GM19193 (cell line): ENCODE measurements around the gene SLC30A9.

Experiments
- POLR2A ChIP-seq: IDR thresholded peaks from 4 replicates; pipeline ENCODE4 v1.6.1; 2011; ENCODE audit not compliant: insufficient read depth, insufficient read length; ENCODE audit errors: extremely low read depth

The SLC30A9 gene

DNA sequence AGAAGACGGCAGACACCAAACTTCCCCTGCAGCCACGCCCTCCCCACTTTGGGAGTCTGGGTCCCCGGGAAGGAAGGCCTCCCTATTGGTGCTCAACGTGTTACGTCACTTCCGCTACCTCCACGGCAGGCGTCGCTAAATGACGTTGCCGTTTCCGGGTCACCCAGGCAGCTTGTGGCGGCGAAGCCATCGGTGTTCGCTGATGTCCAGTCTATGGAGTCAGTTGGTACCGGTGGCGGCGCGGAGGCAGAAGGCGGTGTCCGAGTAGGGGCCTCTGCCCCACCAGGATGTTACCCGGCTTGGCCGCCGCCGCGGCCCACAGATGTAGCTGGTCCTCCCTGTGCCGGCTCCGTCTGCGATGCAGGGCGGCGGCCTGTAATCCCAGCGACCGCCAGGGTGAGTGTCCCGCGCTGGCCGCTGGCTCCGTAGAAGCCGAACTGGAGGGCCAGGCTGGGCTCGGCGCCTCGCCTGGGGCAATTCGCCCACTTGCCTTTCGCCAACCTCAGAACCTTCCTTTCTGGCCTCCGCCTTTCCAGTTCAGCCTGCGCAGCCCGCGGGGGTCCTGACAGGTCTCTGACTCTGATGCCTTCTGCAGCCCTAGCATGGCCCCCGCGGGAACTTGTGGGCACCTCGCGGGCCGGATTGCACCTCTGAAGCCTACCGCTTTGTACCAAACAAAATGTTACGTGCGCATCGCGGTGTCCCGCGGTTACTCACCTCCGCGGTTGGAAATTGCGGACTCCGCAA, at the start of gene SLC30A9:
Gene SLC30A9 (plus strand): TSS at position 166 of the 747 bp plus-strand sequence. CDS start 122 bp downstream, at position 288.
- peak; percentile 92 for TF ChIP-seq POLR2A

DNA sequence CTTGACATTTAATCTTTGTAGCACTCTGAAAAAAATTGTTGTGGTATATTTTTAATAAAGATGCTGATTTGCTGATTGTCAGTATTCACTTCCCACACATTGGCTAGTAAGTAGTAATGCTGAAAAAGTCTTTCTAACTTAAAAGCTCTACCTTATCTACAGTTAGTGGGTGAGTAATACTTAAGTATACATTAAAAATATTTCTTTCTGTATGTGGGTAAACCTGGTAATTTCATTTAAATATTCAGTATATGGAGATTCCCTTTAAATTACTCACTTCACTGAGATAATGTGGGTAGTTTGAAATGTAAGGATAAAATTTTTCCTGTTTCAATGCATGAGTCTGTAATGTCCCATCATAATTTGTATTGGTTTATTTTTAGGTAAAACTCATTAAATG, 49.5 kb upstream of the SLC30A9 start:
- TF ChIP-seq POLR2A = no peak

DNA sequence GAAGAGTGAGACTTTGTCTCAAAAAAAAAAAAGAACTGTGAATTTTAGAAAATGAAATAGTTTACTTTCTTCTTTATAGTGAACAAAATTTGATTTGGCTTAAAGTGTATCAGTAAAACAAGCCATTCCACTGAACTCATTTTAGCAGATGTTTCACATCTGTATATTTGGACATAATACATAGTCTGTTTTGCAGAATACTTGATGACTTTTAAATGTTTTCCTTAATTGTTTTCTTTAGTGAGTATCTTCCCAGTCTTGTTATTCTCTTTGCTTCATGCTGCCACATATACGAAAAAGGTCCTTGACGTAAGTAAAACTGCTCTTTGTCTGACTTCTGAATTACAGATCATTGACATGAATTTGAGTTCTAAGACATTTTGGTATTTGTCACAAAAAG, 46.8 kb upstream of the SLC30A9 start:
- TF ChIP-seq POLR2A = no peak

DNA sequence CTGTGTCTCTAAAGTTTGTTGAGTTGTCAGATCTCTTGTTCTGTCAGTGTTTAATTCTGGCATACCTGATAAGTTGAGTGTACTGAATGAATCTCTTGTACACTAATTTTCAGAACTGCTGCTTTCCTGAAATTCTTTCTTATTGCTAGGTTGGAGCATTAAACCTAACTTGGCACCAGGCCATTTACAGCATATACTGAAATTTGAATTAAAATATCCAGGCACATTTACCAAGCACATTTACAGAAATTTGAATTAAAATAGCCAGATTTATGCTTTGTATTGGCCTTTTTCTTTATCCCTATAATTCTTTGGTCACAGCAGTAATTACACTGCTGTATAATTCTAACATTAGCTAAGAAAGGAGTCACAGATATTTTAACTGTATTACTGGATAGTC, 46.2 kb upstream of the SLC30A9 start:
- TF ChIP-seq POLR2A = no peak

DNA sequence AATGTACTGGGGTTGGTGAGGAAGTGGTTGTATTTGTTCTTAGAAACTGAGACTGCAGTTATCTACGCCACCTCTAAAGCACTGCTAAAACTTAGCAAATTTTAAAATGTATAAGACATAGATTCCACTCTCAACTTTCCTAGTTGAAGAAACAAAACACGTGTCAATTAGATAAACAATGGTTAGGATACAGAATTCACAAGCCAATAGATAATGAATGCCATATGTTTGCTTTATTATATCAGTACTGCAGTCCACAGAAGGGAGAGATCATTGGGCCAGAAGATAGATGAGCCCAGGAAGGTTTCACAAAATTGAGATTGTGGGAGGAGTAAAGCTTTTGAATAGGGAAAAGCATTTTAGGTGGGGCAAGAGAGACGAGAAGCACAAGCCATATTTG, 40.8 kb upstream of the SLC30A9 start:
- TF ChIP-seq POLR2A = no peak

DNA sequence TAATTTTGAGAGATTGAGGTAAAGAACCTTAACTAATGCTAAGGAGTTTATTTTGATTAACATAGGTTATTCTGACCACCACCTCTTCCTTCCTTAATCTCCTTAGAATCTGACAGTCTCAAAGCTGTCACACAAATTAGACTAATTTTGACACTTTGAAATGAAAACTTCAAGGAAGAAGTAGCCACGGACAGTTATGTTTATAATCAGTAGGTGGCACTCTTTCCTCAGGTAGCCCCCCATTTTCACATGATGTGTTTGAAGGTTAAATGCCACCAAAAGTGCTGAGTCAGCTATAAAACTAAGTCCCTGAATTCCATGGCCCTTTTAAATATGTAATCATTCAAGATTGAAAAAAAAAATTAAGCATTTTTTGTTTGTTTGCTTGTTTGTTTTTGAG, 32.7 kb upstream of the SLC30A9 start:
- no peak for TF ChIP-seq POLR2A

DNA sequence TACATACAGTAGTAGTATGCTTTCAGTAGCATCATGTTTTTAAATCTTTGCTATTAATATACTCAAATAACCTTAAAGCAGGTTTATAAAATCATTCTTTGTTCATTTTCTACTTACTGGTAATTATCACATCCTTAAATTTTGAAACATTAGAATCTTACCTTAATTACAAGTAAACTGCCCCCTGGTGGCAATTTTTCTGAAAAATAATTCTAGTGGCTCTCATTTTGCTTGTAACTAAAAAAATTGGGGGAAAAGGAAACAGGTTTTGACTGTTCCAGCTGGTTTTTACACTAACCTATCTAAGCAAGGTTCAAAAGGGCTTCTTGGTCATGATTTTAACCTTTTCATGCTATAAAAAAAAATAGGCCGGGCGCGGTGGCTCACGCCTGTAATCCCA, 27.2 kb upstream of the SLC30A9 start:
- no peak for TF ChIP-seq POLR2A

DNA sequence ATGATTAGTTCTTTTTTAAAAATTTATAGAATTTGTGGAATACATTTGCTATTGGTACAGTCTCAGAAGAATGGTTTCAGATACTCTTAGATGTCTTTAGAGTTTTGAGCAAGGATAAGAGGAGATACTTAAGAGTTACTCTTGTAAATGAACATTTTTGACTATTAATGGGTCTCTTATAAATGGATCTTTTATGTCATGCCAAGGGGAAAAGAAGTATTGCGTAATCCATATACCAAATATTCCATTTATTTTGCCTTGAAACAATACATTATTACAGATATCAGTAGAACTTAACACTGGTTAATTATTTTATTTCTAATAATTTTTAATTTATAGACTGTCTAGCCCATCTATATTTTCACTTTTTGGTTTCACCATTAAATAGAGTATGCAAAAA, 25.9 kb upstream of the SLC30A9 start:
- no peak for TF ChIP-seq POLR2A

DNA sequence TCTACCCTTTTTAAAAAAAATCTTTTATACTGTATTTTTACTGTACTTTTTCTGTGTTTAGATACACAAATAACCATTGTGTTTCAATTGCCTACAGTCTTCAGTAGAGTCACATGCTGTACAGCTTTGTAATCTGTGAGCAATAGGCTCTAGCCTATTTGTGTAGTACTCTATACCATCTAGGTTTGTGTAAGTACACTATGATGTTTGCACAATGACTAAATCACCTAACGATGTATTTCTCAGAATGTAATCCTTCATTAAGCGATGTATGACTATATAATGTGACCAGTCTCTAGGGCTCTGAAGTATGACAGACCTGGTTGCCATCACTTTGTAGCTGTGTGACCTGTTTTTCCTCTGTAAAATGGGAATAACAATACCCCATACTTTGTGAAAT, 22.9 kb upstream of the SLC30A9 start:
- TF ChIP-seq POLR2A = no peak

DNA sequence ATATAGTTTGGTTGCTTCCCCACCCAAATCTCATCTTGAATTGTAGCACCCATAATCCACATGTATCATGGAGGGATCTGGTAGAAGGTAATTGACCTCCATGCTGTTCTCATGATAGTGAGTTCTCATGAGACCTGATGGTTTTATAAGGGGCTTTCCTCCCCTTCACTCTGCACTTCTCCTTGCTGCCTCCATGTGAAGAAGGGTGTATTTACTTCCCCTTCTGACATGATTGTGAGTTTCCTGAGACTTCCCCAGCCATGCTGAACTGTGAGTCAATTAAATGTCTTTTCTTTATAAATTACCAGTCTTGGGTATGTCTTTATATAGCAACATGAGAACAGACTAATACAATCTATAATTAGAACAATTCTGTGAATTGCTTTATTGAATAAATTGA, 20.7 kb upstream of the SLC30A9 start:
- no peak for TF ChIP-seq POLR2A

DNA sequence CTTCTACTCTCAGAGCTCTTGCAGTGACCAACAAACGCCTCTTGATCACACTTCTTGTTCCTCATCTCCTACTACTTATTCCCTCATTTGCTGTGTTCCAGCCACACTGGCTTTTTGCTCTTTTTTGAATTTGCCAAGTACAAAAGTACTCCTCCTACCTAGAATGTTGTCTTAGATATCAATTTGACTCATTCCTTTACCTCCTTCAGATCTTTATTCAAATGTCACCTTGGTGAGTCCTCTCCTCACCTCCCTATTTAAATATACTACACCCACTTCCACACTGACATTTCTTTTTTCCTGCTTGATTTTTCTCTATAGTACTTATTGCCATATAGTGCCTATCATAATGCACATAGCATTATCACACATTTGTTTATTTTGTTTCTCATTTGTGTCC, 15.0 kb upstream of the SLC30A9 start:
- TF ChIP-seq POLR2A = no peak

DNA sequence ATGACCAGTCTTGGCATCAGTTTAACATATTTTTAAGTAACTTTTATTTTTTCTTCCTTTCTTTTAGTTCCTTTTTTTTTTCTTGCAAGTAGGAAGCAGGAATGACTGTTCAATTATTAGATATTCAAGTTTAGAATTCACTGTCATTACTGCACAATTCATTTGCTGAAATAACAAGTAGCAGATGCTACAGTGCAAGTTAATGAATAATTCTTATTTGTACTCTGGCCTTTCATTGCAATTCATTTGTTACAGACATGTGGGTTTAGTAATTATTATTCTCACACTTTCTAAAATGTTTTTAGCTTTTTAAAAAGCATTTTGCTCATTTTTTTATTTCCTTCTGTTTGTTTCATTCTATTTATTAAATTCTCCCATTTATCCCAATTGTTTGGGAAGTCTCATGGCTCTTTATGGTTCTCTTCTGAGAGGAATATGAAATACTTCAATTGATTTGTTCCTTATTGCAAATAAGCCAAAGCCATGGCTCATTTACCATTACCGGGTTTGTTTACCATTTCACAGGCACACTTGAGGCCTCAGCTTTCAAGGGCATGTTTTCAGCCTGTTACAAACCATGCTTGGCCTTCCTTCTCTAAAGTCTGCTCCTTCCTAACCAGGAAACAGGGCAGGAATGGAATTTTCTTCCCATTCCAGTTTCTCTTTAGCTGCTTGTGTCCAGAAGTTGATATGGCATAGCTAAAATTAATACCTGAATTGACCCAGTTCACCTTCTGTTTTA, 13.4 kb upstream of the SLC30A9 start:
- TF ChIP-seq POLR2A = no peak

DNA sequence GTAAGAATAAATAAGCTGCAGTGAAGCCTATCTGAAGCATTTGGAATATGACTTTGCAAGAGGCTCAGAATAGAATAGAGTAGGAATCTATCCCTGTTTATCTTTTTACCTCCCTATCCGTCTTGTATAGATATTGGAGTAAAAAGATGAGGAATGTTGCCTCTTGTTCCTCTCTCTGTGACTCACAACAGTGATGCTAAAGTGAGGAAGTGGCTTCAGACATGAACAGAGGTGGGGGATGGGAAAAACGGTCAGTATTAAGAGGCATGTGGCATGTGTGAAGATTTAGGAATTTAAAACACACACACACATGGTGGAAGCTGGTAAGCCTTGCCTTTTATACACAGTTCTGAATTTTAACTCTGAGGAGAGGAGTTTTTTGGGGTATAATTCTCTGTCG, 12.6 kb upstream of the SLC30A9 start:
- no peak for TF ChIP-seq POLR2A

DNA sequence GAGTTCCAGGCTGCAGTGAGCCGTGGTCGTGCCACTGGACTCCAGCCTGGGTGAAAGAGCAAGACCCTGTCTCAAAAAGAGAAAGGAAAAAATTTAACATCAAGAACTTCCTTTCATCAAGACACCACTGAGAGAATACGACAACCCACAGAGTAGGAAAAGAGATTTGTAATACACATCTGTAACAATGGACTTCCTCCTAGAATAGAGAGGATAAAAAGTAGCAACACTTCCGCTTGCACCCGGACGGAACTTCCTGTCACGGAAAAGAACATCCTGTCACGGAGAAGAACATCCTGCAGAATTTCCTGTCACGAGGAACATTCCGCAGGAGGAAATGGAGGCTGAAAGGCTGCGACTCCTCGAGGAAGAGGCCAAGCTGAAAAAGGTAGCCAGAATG, 8.9 kb upstream of the SLC30A9 start, which contains the start of gene DCAF4L1:
Gene DCAF4L1 (plus strand): TSS at position 301 of the 400 bp plus-strand sequence. CDS start 37 bp downstream, at position 338.
- TF ChIP-seq POLR2A = no peak

DNA sequence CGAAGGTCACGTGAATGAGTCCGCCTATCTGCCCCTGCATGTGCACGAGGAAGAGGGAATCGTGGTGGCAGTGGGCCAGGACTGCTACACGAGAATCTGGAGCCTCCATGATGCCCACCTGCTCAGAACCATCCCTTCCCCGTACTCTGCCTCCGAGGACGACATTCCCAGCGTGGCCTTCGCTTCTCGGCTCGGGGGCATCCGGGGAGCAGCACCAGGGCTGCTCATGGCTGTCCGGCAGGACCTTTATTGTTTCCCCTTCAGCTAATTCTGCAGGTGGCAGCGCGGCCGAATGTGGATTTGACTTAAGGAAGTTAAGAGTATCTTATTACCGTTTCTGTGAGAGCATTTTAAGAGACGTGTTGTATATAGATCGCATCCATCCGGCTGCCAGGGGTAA, 7.6 kb upstream of the SLC30A9 start:
- TF ChIP-seq POLR2A = no peak

DNA sequence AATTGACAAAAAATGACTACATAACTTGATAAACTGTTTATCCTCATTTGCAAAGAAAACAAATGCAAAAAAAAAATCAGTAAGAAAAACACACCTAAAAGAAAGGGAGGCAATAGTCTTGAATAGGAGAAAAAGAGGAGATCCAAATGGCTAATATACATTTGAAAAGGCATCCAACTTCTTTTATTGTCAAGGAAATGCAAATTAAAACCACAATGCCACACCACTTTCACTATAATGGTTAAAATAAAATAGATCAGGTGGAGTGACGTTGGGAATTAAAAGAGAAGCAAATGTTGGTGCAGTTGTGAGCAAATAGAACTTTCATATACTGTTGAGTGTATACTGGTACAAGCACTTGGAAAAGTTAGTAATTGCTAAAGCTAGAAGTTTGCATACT, 5.2 kb upstream of the SLC30A9 start:
- no peak for TF ChIP-seq POLR2A

DNA sequence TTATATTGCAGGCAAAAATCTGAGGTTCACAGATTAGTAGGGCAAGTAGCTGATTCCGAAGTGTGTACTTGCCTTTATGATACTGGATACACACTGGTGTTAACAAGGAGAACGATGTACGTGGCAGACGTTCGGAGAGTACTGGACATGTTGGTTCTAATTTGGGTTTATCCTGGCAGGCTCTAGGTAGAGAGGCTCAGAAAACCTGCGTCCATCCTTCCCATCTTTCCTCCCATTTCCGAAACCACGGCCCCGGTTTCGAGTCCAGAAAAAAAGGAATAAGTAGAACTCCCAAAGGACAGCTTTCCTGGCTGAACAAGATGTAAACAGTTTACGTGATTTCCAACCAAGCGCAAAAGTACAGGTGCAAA, 351 bp upstream of the SLC30A9 start:
- no peak for TF ChIP-seq POLR2A
